DOHH2 (cell line): Measurements from ENCODE around the gene ISLR.

Source experiments
- H3F3A ChIP-seq: fragments of 200-600 bp; sonication (generic), shearing (Covaris generic); 2 replicates; pipeline ENCODE4 v1.6.0; 2016; ENCODE audit warnings: antibody characterized with exemption, mild to moderate bottlenecking; ENCODE audit not compliant: control insufficient read depth, insufficient read depth
- H3K27ac ChIP-seq: fragments of 200-600 bp; sonication (generic); 2 replicates; pipeline ENCODE4 v1.5.1; 2014; ENCODE audit warnings: low read depth, mild to moderate bottlenecking, low read length, moderate library complexity
- H3K27me3 ChIP-seq: fragments of 200-600 bp; sonication (generic); 2 replicates; pipeline ENCODE4 v1.6.1; 2014; ENCODE audit warnings: mild to moderate bottlenecking, low read length, mixed read lengths; ENCODE audit not compliant: control insufficient read depth
- H3K36me3 ChIP-seq: fragments of 200-600 bp; sonication (generic); 2 replicates; pipeline ENCODE4 v1.6.1; 2014; ENCODE audit warnings: mild to moderate bottlenecking, low read length, moderate library complexity, mixed read lengths; ENCODE audit not compliant: control insufficient read depth
- H3K4me1 ChIP-seq: fragments of 200-600 bp; sonication (generic); 2 replicates; pipeline ENCODE4 v1.6.1; 2014; ENCODE audit warnings: mild to moderate bottlenecking, low read length, mixed read lengths; ENCODE audit not compliant: control insufficient read depth
- H3K4me2 ChIP-seq: fragments of 200-600 bp; sonication (generic); 2 replicates; pipeline ENCODE4 v1.6.0; 2014; ENCODE audit warnings: mild to moderate bottlenecking, low read length, moderate library complexity
- H3K4me3 ChIP-seq: fragments of 200-600 bp; sonication (generic); 2 replicates; pipeline ENCODE4 v1.5.1; 2014; ENCODE audit warnings: mild to moderate bottlenecking, low read length, mixed read lengths
- H3K79me2 ChIP-seq: fragments of 200-600 bp; sonication (generic); 2 replicates; pipeline ENCODE4 v1.6.1; 2014; ENCODE audit warnings: mild to moderate bottlenecking, low read length, mixed read lengths; ENCODE audit not compliant: control insufficient read depth
- H3K9me2 ChIP-seq: fragments of 200-600 bp; sonication (generic); replicated peaks from 2 replicates; pipeline ENCODE4 v1.6.1; 2014; ENCODE audit warnings: mild to moderate bottlenecking, low read length, mixed read lengths; ENCODE audit not compliant: control insufficient read depth
- H3K9me3 ChIP-seq: fragments of 200-600 bp; sonication (generic); 2 replicates; pipeline ENCODE4 v1.6.1; 2014; ENCODE audit warnings: antibody characterized with exemption, low read length, mixed read lengths; ENCODE audit not compliant: control insufficient read depth, insufficient read depth
- H4K20me1 ChIP-seq: fragments of 200-600 bp; sonication (generic); 2 replicates; pipeline ENCODE4 v1.6.0; 2014; ENCODE audit warnings: low read depth, mild to moderate bottlenecking, antibody characterized with exemption, low read length, moderate library complexity; ENCODE audit not compliant: control insufficient read depth, insufficient read depth
- EZH2phosphoT487 ChIP-seq: fragments of 200-600 bp; sonication (generic); IDR thresholded peaks from 2 replicates; pipeline ENCODE4 v1.6.1; 2017; ENCODE audit warnings: borderline replicate concordance, mild to moderate bottlenecking, antibody characterized with exemption, low read length, moderate library complexity, mixed read lengths
- TF ChIP-seq, protein P1 (sequence below): fragments of 200-600 bp; sonication (generic); IDR thresholded peaks from one replicate; pipeline ENCODE4 v1.5.1; 2014; ENCODE audit warnings: antibody characterized with exemption, mild to moderate bottlenecking, low read depth, low read length; ENCODE audit not compliant: poor library complexity, severe bottlenecking

Gene ISLR

GRCh38 chr15:74214324-74215021, 41.0 kb downstream of the ISLR start:
- no peak overlapping the region for H3K4me3 ChIP-seq
- no peak for TF ChIP-seq EZH2phosphoT487
- TF ChIP-seq, protein P1, sequence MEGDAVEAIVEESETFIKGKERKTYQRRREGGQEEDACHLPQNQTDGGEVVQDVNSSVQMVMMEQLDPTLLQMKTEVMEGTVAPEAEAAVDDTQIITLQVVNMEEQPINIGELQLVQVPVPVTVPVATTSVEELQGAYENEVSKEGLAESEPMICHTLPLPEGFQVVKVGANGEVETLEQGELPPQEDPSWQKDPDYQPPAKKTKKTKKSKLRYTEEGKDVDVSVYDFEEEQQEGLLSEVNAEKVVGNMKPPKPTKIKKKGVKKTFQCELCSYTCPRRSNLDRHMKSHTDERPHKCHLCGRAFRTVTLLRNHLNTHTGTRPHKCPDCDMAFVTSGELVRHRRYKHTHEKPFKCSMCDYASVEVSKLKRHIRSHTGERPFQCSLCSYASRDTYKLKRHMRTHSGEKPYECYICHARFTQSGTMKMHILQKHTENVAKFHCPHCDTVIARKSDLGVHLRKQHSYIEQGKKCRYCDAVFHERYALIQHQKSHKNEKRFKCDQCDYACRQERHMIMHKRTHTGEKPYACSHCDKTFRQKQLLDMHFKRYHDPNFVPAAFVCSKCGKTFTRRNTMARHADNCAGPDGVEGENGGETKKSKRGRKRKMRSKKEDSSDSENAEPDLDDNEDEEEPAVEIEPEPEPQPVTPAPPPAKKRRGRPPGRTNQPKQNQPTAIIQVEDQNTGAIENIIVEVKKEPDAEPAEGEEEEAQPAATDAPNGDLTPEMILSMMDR: no peak
- no peaks in the 10 kb centered on the region for H3K9me3 ChIP-seq
- no peaks in the 10 kb centered on the region for H3K9me2 ChIP-seq
- no peak overlapping the region for H3K4me2 ChIP-seq
- H4K20me1 ChIP-seq: no peaks in the 10 kb centered on the region
- H3K27ac ChIP-seq: no peak overlapping the region
- H3K36me3 ChIP-seq: no peaks in the 10 kb centered on the region
- no peaks in the 10 kb centered on the region for H3K79me2 ChIP-seq
- H3K27me3 ChIP-seq: no peaks in the 10 kb centered on the region
- H3F3A ChIP-seq: no peaks in the 10 kb centered on the region
- no peaks in the 10 kb centered on the region for H3K4me1 ChIP-seq

DNA sequence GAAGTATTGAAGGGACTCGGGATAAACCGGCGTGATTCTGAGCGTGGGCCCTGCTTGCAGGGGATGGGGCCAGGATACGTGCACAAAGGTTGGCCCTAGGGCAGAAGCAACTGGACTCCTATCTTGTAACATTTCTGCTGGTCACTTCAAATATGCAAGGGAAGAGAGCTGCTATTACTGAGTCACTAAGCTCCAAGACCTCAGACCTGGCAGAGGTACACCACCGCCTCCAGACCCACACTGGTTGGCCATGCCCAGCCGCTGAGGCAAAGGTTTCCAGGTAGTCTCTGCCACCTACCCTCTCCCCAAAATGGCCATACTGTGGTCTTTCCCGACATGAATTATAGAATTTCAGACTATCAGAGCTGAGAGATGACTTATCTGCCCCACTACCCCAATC, 42.4 kb downstream of the ISLR start:
- H3K4me3 ChIP-seq: no peak overlapping the region
- H3K79me2 ChIP-seq: no peaks in the 10 kb centered on the region
- no peaks in the 10 kb centered on the region for H3K4me1 ChIP-seq
- H3K27me3 ChIP-seq: 0 out of 2 replicates have a peak, but pooled peaks cover 2% of the 10 kb centered on the region
- no peaks in the 10 kb centered on the region for H3K36me3 ChIP-seq
- H3F3A ChIP-seq: no peaks in the 10 kb centered on the region
- H3K9me3 ChIP-seq: no peaks in the 10 kb centered on the region
- no peak overlapping the region for H3K4me2 ChIP-seq
- TF ChIP-seq, protein P1: no peak
- no peak for TF ChIP-seq EZH2phosphoT487
- no peaks in the 10 kb centered on the region for H3K9me2 ChIP-seq
- no peaks in the 10 kb centered on the region for H4K20me1 ChIP-seq
- H3K27ac ChIP-seq: no peak overlapping the region

DNA sequence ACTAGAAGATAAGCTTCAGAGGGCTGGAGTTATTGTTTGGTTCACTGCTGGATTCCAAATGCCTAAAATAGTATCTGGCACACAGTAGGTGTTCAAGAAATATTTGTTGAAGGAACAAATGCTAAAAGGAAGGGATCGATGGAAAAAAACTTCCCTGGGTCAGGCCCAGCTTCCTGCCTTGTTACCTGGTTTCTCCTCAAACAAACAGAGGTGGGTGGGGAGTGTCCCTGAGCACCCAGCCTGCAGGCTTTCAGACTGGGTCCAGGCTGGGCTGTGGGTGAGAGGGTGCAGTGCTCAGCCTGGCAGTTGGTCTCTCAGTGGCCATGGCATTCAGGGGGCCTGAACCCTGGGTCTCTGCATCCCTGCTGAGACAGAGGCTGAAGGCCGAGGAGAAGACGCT, 43.4 kb downstream of the ISLR start:
- Histone ChIP-seq H3K4me2 (no peak overlapping the region), H3K9me2 (no peaks in the 10 kb centered on the region), H3K4me3 (no peak overlapping the region), H4K20me1 (no peaks in the 10 kb centered on the region), H3K9me3 (no peaks in the 10 kb centered on the region), H3K36me3 (no peaks in the 10 kb centered on the region), H3K4me1 (no peaks in the 10 kb centered on the region), H3K27ac (no peak overlapping the region), H3F3A (no peaks in the 10 kb centered on the region), H3K27me3 (0 out of 2 replicates have a peak, but pooled peaks cover 2% of the 10 kb centered on the region), H3K79me2 (no peaks in the 10 kb centered on the region)
- no peak for TF ChIP-seq EZH2phosphoT487
- TF ChIP-seq, protein P1: no peak
